Stimulated activated CD4-positive, alpha-beta T cell treated with anti-CD3 and anti-CD28 coated beads, Interleukin-1b, Interleukin-23, amount 100 ng/mL, for 4 hours (primary cell): Measurements from ENCODE around the gene C6orf62.
A peak's percentile ranks its signal among the peaks of the same experiment; 100 is the strongest.
"Not testable (repeated sequence)": the region's sequence is repeated elsewhere in the genome, so short reads cannot be mapped to it uniquely, and the experiment has no call there.

Experiments
- DNase-seq, 2 donors: peaks; one replicate each; pipeline ENCODE4 v3.0.0-alpha.2; 2020; ENCODE audit warnings: low read depth in 2 of 2

The C6orf62 gene

GRCh38 chr6:24699521-24700359, 19.2 kb downstream of the C6orf62 start:
- no peak for DNase-seq

GRCh38 chr6:24696097-24696496, 22.9 kb downstream of the C6orf62 start:
- DNase-seq, result no peak

- DNase-seq, result peak; percentile 9 to 14
These were observed 23.3 kb downstream of the C6orf62 start for GRCh38 chr6:24695635-24696034.

- no peak for DNase-seq
These were observed 24.8 kb downstream of the C6orf62 start for GRCh38 chr6:24694198-24694597.

- no peak for DNase-seq
These were observed 25.9 kb downstream of the C6orf62 start for GRCh38 chr6:24692848-24693592.

- DNase-seq, result no peak
These were observed 26.5 kb downstream of the C6orf62 start for GRCh38 chr6:24692415-24692814.

- no peak for DNase-seq
These were observed 27.0 kb downstream of the C6orf62 start for GRCh38 chr6:24692003-24692402.

- DNase-seq, result no peak
These were observed 27.4 kb downstream of the C6orf62 start for GRCh38 chr6:24691550-24691949.

GRCh38 chr6:24690593-24690992, 28.4 kb downstream of the C6orf62 start:
- DNase-seq, result no peak

GRCh38 chr6:24689964-24690363, 29.0 kb downstream of the C6orf62 start:
- DNase-seq, result no peak

GRCh38 chr6:24686946-24687345, 32.0 kb downstream of the C6orf62 start:
- no peak for DNase-seq

- no peak for DNase-seq
These were observed 32.5 kb downstream of the C6orf62 start for GRCh38 chr6:24686408-24686807.

GRCh38 chr6:24683297-24684296, 35.4 kb downstream of the C6orf62 start:
- no peak for DNase-seq

GRCh38 chr6:24680582-24680981, 38.4 kb downstream of the C6orf62 start:
- DNase-seq, result no peak

- DNase-seq, result not testable (repeated sequence)
These were observed 40.1 kb downstream of the C6orf62 start for GRCh38 chr6:24678792-24679352.

GRCh38 chr6:24673625-24674024, 45.3 kb downstream of the C6orf62 start:
- no peak for DNase-seq

- no peak for DNase-seq
These were observed 46.3 kb downstream of the C6orf62 start for GRCh38 chr6:24672620-24673182.

- not testable (repeated sequence) for DNase-seq
These were observed 47.9 kb downstream of the C6orf62 start for GRCh38 chr6:24671077-24671476.

GRCh38 chr6:24670492-24670891, 48.5 kb downstream of the C6orf62 start:
- not testable (repeated sequence) for DNase-seq

GRCh38 chr6:24668997-24669361, 50.0 kb downstream of the C6orf62 start:
- no peak for DNase-seq
